Left renal pelvis (tissue), 4 donors: ENCODE data around the gene RAMP3. TPM values are rescaled to one million over a fixed set of nuclear protein-coding genes. Genes with fewer than 3 reads are reported as not detected.
"Not testable (repeated sequence)": the region's sequence is repeated elsewhere in the genome, so short reads cannot be mapped to it uniquely, and the experiment has no call there.

Experiments
- DNase-seq, 4 donors: peaks; one replicate each; pipeline ENCODE4 v3.0.0-alpha.2; 2013; ENCODE audit warnings: low read depth in 4 of 4, low spot score in 3 of 4
- polyA plus RNA-seq, 4 donors: library from polyadenylated mRNA; unstranded; fragments of 120-200 nt; gene quantifications; one replicate each; pipeline ENCODE4 v1.2.1, GENCODE V29; 2013; ENCODE audit not compliant: insufficient read length in 4 of 4

The RAMP3 gene
- 10 to 100 TPM in 2 of 4 donors, 1 to 10 TPM in 2; 4.7 to 11.4 (median 9.2) TPM for polyA plus RNA-seq

- DNase-seq: no peak
Measured at GRCh38 chr7:45157653-45158401, at the start of gene RAMP3. TSS of gene RAMP3 (plus strand) at chr7:45157791. CDS start at chr7:45157829, 38 bp downstream.

GRCh38 chr7:45108863-45109262 lies 48.7 kb upstream of the RAMP3 start:
- DNase-seq: no peak

- peak; percentile 89 to 95 (median 92) for DNase-seq
Measured at GRCh38 chr7:45111298-45112223, 46.0 kb upstream of the RAMP3 start, which contains the start of gene TBRG4. TSS of gene TBRG4 (minus strand) at chr7:45111697. CDS start at chr7:45109237, 2,460 bp downstream.

GRCh38 chr7:45112648-45113047 lies 44.9 kb upstream of the RAMP3 start:
- DNase-seq: no peak

GRCh38 chr7:45114257-45114656 lies 43.3 kb upstream of the RAMP3 start:
- DNase-seq: not testable (repeated sequence)

GRCh38 chr7:45114926-45115325 lies 42.7 kb upstream of the RAMP3 start:
- no peak for DNase-seq

GRCh38 chr7:45116048-45116447 lies 41.5 kb upstream of the RAMP3 start:
- DNase-seq: no peak

- DNase-seq: no peak
Measured at GRCh38 chr7:45117582-45117981, 40.0 kb upstream of the RAMP3 start.

- DNase-seq: no peak
Measured at GRCh38 chr7:45118292-45118691, 39.3 kb upstream of the RAMP3 start.

GRCh38 chr7:45118889-45119331 lies 38.7 kb upstream of the RAMP3 start:
- DNase-seq: no peak

GRCh38 chr7:45119550-45119949 lies 38.0 kb upstream of the RAMP3 start:
- no peak for DNase-seq

- no peak for DNase-seq
Measured at GRCh38 chr7:45122975-45123860, 34.4 kb upstream of the RAMP3 start.

GRCh38 chr7:45123913-45124710 lies 33.5 kb upstream of the RAMP3 start:
- DNase-seq: no peak

GRCh38 chr7:45125193-45125904 lies 32.2 kb upstream of the RAMP3 start:
- DNase-seq: no peak

GRCh38 chr7:45126201-45126600 lies 31.4 kb upstream of the RAMP3 start:
- DNase-seq: no peak

- DNase-seq: no peak
Measured at GRCh38 chr7:45126920-45127319, 30.7 kb upstream of the RAMP3 start.

- DNase-seq: no peak
Measured at GRCh38 chr7:45129181-45129800, 28.3 kb upstream of the RAMP3 start.

- DNase-seq: no peak
Measured at GRCh38 chr7:45129906-45130305, 27.7 kb upstream of the RAMP3 start.
